GM18502 (cell line): ENCODE measurements around the gene CHD5.
"Not testable (repeated sequence)": the region's sequence is repeated elsewhere in the genome, so short reads cannot be mapped to it uniquely, and the experiment has no call there.

Source experiments
- ATAC-seq: cut with Tn5 transposase; IDR thresholded peaks from one replicate; pipeline ENCODE4 v1.9.1; 2021; ENCODE audit warnings: mild to moderate bottlenecking; ENCODE audit not compliant: unreplicated experiment, poor library complexity

Gene CHD5

DNA sequence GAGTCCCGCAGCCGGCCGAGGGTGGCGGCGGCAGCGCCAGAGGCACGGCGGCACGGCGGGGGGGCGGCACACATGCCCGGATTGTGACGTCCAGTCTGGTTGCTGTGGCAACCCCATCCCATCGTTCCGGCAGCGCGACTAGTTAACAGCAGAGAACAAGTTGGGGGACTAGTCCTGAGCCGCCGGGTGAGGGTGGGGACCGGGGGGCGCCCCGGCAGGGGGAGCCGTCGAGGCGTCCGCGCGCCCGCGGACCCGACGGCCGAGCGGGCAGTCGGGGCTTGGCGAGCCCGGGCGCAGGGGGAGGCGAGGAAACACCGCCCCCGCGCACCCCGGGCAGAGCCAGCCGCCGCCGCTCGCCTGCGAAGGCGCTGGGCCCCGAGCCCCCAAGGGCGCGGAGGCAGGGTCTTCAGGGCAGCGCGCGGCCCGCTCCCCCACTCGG is at the start of gene CHD5:
CHD5 (minus strand) TSS at position 54 of the 439 bp plus-strand sequence. CDS start 298 bp downstream, outside the sequence.
- ATAC-seq: no peak

GRCh38 chr1:6225651-6226050 is 45.5 kb upstream of the CHD5 start:
- ATAC-seq: no peak

- ATAC-seq: no peak
These were observed 44.6 kb upstream of the CHD5 start for GRCh38 chr1:6224718-6225117.

- no peak for ATAC-seq
These were observed 43.5 kb upstream of the CHD5 start for GRCh38 chr1:6223617-6224016.

- no peak for ATAC-seq
These were observed 42.5 kb upstream of the CHD5 start for GRCh38 chr1:6222636-6223035.

DNA sequence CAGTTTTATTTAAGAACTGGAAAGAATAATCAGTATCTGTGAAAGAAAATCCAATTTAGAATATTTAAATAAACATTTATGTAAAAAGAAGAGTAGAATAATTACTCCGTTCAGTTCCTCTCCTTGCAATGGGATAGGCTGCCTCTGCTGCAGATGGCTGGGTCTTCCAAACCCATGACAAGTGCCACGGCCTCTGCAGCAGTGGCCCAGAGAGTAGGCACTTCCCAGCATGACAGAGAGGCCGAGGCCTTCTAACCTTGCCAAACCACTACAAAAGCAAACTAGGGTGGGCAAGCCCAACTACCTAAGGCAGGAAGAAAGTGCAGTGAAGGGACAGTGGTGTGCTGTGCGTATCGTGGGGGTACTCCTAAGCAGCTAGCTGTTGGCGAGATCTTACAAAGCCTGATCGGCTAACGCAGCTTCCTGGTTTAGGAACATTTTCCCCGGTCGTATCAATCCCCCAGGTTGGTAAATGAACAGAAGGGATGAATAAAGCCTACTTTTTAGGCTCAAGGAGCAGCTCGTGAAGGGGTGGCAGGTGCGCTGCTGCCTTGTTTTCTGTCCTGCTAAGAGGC is 41.2 kb upstream of the CHD5 start:
- no peak for ATAC-seq

DNA sequence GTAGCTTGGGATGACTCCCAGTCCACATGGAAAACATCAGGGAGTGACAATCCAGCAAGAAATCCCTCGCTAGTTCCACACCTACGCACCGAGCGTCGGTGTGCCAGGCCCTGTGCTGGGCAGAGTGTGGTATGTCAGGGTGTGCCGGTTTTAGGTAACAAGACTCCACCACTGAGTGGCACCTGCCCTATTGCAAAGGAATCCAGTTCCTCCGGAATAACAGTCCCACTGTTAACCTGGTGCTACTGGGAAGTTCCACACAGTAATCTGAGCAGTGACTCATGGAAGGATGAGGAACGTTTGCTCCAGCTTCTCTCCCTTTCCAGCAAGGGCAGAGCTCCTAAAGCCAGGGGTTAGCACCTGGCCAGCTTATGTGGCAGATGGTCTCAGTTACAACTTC is 40.1 kb upstream of the CHD5 start:
- ATAC-seq: no peak

DNA sequence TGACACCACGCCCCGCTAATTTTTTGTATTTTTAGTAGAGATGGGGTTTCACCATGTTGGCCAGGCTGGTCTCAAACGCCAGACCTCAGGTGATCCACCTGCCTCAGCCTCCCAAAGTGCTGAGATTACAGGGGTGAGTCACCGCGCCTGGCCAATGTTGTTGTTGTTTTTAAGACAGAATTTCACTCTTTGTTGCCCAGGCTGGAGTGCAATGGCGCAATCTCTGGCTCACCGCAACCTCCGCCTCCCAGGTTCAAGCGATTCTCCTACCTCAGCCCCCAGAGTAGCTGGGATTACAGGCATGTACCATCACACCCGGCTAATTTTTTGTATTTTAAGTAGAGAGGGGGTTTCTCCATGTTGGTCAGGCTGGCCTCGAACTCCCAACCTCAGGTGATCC is 39.5 kb upstream of the CHD5 start:
- ATAC-seq: not testable (repeated sequence)

DNA sequence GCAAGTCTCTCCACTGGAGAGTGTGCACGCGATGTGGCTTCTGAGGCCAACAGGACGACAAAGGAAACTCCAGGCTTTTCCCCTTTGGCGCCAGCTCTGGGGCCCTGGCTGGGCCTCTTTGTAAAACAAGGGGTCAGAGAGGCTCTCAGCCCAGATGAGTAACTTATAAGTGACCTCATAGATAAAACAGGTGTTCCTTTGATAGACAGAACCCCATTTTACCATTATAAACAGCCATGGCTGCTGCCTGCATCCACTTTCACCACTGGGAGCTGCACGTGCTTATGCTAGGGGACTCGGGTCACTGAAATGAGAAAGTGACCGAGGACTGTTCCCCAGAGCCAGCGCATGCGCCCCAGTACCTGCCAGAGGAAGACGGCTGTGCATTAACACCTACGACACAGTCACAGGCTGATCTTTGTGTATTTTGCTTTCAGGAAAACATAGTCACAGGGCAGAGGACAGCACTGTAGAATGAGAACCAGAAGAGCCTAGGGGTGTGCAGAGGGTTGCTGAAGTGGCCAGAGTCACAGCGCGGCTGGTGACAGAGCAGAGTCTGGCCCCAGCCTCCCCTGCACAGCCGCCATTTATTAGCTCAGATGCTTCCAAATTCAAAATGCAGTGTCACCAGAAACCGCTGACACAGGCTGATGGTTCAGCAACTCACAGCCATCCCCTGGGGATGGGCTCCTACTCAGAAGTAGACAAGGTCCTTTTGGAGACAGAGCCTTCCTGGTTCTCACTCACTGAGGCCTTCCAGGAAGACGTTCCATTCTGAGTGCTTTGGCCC is 38.4 kb upstream of the CHD5 start:
- no peak for ATAC-seq

DNA sequence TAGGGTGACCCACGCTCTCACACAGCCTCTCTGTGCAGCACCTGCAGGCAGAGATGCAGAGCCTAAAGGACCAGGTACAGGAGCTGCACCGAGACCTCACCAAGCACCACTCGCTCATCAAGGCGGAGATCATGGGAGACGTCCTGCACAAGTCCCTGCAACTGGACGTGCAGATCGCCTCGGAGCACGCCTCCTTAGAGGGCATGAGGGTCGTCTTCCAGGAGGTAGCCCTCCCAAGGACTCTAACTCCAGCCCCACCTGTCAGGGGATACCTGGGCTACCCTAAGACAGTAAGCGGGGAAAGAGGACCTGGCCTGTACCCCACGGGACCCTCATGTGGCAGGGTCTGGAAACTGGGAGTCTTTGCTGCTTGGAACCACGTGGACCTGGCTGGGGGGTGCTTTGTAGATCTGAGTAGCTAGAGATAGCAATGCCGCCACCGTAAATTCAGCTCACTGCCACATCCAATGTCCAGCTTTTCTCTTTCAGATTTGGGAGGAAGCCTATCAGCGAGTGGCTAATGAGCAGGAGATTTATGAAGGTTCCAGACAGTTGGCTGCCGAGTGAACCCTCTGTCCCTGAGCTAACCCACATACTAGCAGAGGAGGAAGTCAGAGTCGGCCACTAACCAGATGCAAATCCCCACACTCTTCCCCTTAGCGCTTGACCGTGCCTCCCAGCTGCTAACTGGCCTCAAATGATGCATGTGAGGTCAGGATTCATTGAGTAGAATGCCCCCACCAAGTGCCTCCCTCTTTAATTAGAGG is 32.3 kb upstream of the CHD5 start:
- ATAC-seq: no peak

- no peak for ATAC-seq
These were observed 31.6 kb upstream of the CHD5 start for GRCh38 chr1:6211731-6212130.

- ATAC-seq: no peak
These were observed 30.7 kb upstream of the CHD5 start for GRCh38 chr1:6210591-6211355.

DNA sequence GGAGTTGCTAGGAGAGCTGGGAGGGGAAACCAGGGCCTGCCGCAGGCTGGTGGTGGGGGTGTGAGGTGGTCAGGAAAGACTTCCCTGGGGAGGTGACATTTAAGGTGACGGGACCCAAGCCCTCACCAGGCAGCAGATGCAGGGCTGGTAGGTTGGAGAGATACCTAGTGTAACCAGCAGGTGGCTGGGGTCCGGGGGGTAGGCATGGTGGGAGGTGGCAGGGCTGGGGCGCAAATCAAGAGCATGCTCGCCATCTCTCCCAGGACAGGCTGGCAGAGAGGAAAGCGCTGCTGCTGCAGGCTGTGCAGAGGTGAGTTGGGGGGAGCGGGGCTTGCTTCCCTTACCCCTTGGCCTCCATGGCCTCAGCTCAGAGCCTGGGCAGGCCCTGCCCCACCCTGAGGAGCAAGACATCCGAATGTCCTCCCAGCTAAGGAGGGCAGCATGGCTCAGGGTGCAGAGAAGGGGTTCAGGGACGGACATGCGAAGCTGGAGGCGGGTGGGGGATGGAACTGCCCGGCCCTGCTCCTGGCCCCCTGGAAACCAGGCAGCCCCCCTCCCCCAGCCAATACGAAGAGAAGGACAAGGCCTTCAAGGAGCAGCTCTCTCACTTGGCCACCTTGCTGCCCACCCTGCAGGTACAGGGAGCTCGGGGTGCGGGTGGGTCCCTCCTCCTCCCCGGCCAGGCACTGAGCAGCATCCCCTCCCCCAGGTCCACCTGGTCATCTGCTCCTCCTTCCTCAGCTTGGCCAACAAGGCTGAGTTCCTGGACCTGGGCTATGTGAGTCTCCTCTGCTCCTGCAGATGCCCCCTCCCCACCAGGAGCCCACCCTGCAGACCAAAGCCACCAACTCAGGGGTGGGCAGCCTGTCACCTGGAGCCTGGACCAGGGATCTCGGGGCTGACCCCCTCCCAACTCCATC is 29.8 kb upstream of the CHD5 start:
- ATAC-seq: no peak

DNA sequence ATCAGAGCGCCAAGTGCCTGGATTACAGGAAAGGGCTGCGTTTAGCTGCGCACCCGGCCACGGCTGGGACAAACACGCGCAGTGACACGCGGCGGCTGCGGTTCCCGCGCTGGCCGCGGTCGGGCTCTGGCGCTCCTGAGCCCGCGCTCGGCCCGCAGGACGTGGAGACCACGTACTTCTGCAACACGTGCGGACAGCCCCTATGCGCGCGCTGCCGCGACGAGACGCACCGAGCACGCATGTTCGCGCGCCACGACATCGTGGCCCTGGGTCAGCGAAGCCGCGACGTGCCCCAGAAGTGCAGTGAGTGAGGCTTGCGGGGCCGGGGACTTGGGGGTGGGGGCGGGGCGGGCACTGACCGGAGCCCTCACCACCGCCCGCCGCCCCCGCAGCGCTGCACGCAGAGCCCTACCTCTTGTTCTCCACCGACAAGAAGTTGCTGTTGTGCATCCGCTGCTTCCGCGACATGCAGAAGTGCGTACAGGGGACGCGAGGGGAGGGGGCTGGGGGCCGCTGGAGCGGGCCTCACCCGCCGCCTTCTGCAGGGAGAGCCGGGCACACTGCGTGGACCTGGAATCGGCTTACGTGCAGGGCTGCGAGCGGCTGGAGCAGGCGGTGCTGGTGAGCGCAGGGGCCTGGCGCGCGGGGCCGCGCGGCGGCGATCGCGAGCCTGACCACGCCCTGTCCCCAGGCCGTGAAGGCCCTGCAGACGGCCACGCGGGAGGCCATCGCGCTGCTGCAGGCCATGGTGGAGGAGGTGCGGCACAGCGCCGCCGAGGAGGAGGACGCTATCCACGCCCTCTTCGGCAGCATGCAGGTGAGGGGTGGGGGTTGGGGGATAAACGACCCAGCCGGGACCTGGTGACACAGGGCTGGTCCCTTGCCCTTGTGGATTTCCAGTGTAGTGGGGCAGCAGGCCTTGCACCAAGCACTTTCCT is 28.9 kb upstream of the CHD5 start:
- no peak for ATAC-seq

DNA sequence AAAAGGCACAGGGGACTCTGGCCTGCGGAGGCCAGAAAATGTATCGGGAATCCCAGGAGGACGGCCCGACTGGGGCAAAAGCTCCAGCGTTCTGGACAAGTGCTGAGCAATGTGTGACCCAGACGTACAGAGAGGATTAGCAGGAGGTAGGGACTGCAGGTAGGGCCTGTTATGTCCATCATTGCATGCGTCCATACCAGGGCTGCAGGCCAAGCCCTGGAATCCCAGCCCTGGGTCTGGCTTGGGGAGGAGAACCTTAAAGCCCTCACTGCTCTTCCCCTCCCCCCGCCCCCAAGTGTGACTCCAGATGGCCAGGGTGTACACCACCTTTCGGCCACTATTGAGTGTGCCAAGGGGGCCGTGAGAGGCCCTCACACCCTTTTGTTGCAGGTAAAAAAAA is 27.8 kb upstream of the CHD5 start:
- no peak for ATAC-seq

- ATAC-seq: no peak
These were observed 27.2 kb upstream of the CHD5 start for GRCh38 chr1:6207075-6207885.

GRCh38 chr1:6206520-6206855 is 26.4 kb upstream of the CHD5 start:
- ATAC-seq: no peak
